Mesendoderm (in vitro differentiated cells): ENCODE measurements around the gene FOXI3.

Experiments
- DNase-seq: peaks from one replicate; pipeline ENCODE4 v3.0.0; 2013
- H2AK5ac ChIP-seq: 2 replicates; pipeline ENCODE4 v1.6.1; 2013; ENCODE audit warnings: low read length, inconsistent platforms
- H2BK120ac ChIP-seq: 2 replicates; pipeline ENCODE4 v1.6.1; 2013; ENCODE audit warnings: low read depth, mild to moderate bottlenecking, low read length, moderate library complexity, mixed read lengths
- H2BK15ac ChIP-seq: replicated peaks from 2 replicates; pipeline ENCODE4 v1.6.1; 2013; ENCODE audit warnings: low read depth, mild to moderate bottlenecking, moderate library complexity
- H2BK5ac ChIP-seq: 2 replicates; pipeline ENCODE4 v1.6.1; 2013; ENCODE audit warnings: low read length, inconsistent platforms
- H3K18ac ChIP-seq: 2 replicates; pipeline ENCODE4 v1.6.1; 2013; ENCODE audit warnings: mild to moderate bottlenecking, low read length, mixed read lengths
- H3K23ac ChIP-seq: one replicate; pipeline ENCODE4 v1.6.1; 2013; ENCODE audit warnings: low read length
- H3K27ac ChIP-seq: 2 replicates; pipeline ENCODE4 v1.5.1; 2013; ENCODE audit warnings: low read depth, mild to moderate bottlenecking, inconsistent platforms, low read length, moderate library complexity
- H3K27me3 ChIP-seq: 2 replicates; pipeline ENCODE4 v1.6.1; 2013; ENCODE audit warnings: low read length, control low read depth, mild to moderate bottlenecking, inconsistent platforms; ENCODE audit not compliant: insufficient read depth, poor library complexity
- H3K36me3 ChIP-seq: 2 replicates; pipeline ENCODE4 v1.6.1; 2013; ENCODE audit warnings: low read length, inconsistent platforms; ENCODE audit not compliant: control insufficient read depth, insufficient read depth
- H3K4ac ChIP-seq: one replicate; pipeline ENCODE4 v1.6.1; 2013; ENCODE audit warnings: low read depth, mild to moderate bottlenecking, low read length, moderate library complexity
- H3K4me1 ChIP-seq: 2 replicates; pipeline ENCODE4 v1.6.1; 2013; ENCODE audit warnings: low read depth, low read length, inconsistent platforms; ENCODE audit not compliant: control insufficient read depth
- H3K4me2 ChIP-seq: 2 replicates; pipeline ENCODE4 v1.6.1; 2013; ENCODE audit warnings: low read length
- H3K4me3 ChIP-seq: 2 replicates; pipeline ENCODE4 v1.5.1; 2013; ENCODE audit warnings: mild to moderate bottlenecking, low read length
- H3K56ac ChIP-seq: one replicate; pipeline ENCODE4 v1.6.1; 2013; ENCODE audit warnings: low read length
- H3K79me1 ChIP-seq: 2 replicates; pipeline ENCODE4 v1.6.1; 2013; ENCODE audit warnings: low read length, inconsistent platforms
- H3K79me2 ChIP-seq: 2 replicates; pipeline ENCODE4 v1.6.1; 2013; ENCODE audit warnings: mild to moderate bottlenecking, low read length; ENCODE audit not compliant: control insufficient read depth, insufficient read depth
- H3K9ac ChIP-seq: 2 replicates; pipeline ENCODE4 v1.6.1; 2013; ENCODE audit warnings: low read length, inconsistent platforms
- H4K5ac ChIP-seq: one replicate; pipeline ENCODE4 v1.6.1; 2013; ENCODE audit warnings: low read length
- H4K8ac ChIP-seq: one replicate; pipeline ENCODE4 v1.6.1; 2013; ENCODE audit warnings: low read depth, mild to moderate bottlenecking, control low read depth, low read length, moderate library complexity
- WGBS: extraction: QIAGEN DNeasy Blood & Tissue Kit; methylation state at CpG from one replicate; pipeline ENCODE4 v1.1.7; 2013; ENCODE audit warnings: low lambda C conversion rate, missing lambda C conversion rate; ENCODE audit not compliant: insufficient coverage; ENCODE audit errors: extremely low coverage; 5-methylcytosine and 5-hydroxymethylcytosine counted together

FOXI3 gene

DNA sequence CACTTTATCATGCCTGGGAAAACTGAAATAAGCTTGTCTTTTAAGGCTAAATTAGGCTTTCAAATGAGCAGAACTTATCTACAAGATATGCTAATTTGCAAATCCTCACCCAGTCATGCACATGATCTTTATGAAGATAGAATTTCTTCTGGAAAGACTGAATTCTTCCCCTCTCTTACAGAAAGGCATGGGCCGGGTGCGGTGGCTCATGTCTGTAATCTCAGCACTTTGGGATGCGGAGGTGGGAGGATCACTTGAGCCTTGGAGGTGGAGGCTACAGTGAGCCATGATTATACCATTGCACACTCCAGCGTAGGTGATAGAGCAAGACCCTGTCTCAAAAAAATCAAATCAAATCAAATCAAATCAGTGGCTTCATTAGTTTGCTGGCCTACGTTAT is 11.7 kb upstream of the FOXI3 start:
- Histone ChIP-seq H3K4ac (no peak overlapping the region), H4K8ac (no peak overlapping the region), H3K4me1 (no peaks in the 10 kb centered on the region), H3K27ac (no peak overlapping the region), H3K23ac (no peak overlapping the region), H2BK15ac (no peak overlapping the region), H2BK120ac (no peak overlapping the region), H3K79me1 (no peaks in the 10 kb centered on the region), H3K9ac (no peak overlapping the region), H2AK5ac (no peak overlapping the region), H3K27me3 (no peaks in the 10 kb centered on the region), H3K79me2 (no peaks in the 10 kb centered on the region), H3K36me3 (no peaks in the 10 kb centered on the region), H4K5ac (no peak overlapping the region), H3K4me2 (no peak overlapping the region), H3K18ac (no peak overlapping the region), H3K56ac (no peak overlapping the region), H2BK5ac (no peak overlapping the region), H3K4me3 (no peak overlapping the region)
- no peak for DNase-seq
- WGBS, result no CpG with 5 or more reads among the region's 5 CpGs

DNA sequence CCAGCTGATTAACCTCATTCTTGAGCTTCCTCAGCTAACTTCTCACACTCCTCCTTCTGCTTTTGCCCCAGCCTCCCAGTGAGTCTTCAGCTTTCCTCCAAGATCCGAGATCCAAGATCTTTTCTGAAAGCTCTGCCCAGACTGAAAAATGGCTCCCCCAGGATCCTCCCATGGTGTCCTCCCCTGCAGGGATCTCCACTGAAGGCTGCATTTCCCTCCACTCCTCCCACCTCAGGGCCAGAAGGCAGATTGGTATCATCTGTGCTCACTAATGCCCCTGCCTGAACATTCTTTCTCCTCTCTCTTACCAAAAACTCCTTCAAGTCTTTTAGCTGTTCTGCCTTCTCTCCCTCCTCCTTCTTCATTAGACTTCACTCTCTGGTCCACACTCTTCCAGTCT is 6.1 kb upstream of the FOXI3 start:
- peak; percentile 82 for DNase-seq
- Histone ChIP-seq H3K27ac (peak overlapping the region; percentile 63), H2AK5ac (peak overlapping the region; percentile 62), H2BK120ac (peak overlapping the region; percentile 83), H4K8ac (no peak overlapping the region), H2BK5ac (peak overlapping the region; percentile 77), H3K9ac (peak overlapping the region; percentile 18), H3K36me3 (no peaks in the 10 kb centered on the region), H3K79me1 (no peaks in the 10 kb centered on the region), H3K23ac (no peak overlapping the region), H3K79me2 (no peaks in the 10 kb centered on the region), H3K4me2 (no peak overlapping the region), H4K5ac (peak overlapping the region; percentile 49), H3K18ac (peak overlapping the region; percentile 51), H3K4ac (peak overlapping the region; percentile 68), H3K4me1 (peaks cover 9% of the 10 kb centered on the region), H3K27me3 (no peaks in the 10 kb centered on the region), H2BK15ac (no peak overlapping the region), H3K56ac (peak overlapping the region; percentile 76), H3K4me3 (no peak overlapping the region)
- no CpG with 5 or more reads among the region's 1 CpG for WGBS

DNA sequence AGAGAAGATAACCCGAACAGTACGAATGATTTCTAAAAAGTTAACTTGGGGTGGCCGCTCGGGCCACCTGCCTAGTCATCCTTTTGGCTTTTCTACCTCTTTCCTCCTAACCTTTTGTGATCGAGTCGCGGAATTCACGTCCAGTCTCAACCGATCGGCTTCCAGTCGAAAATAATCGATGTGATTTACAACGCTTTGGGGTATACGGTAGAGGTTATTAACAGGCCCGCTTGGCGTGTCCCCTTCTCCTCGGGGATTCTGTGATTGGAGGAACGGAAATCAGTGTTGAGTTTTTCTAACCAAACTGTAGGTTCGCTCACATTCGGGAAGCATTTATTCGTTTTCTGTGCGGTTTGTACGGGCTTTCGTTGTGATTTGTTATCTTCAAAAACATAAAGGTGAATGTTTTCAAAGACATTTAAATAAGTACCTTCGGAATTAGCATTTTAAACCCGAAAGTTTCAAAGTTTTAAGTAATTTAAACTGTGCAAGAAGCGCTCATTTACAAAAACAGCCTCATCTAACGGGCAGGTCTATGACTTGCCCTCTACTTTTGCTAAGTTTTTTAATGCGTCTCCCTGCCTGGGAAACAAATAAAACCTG is 588 bp upstream of the FOXI3 start:
- Histone ChIP-seq H3K18ac (peak overlapping the region; percentile 73), H3K4me3 (peak overlapping the region; percentile 50), H3K79me1 (no peaks in the 10 kb centered on the region), H3K23ac (no peak overlapping the region), H3K36me3 (no peaks in the 10 kb centered on the region), H2BK120ac (no peak overlapping the region), H2BK15ac (no peak overlapping the region), H3K79me2 (peaks cover 16% of the 10 kb centered on the region), H3K56ac (peak overlapping the region; percentile 42), H3K9ac (peak overlapping the region; percentile 32), H4K8ac (no peak overlapping the region), H3K27ac (no peak overlapping the region), H3K4ac (no peak overlapping the region), H2AK5ac (no peak overlapping the region), H3K27me3 (peaks cover 2% of the 10 kb centered on the region), H3K4me2 (peak overlapping the region; percentile 45), H4K5ac (no peak overlapping the region), H3K4me1 (peaks cover 2% of the 10 kb centered on the region), H2BK5ac (no peak overlapping the region)
- WGBS, result no CpG with 5 or more reads among the region's 29 CpGs
- DNase-seq, result peak; percentile 52

DNA sequence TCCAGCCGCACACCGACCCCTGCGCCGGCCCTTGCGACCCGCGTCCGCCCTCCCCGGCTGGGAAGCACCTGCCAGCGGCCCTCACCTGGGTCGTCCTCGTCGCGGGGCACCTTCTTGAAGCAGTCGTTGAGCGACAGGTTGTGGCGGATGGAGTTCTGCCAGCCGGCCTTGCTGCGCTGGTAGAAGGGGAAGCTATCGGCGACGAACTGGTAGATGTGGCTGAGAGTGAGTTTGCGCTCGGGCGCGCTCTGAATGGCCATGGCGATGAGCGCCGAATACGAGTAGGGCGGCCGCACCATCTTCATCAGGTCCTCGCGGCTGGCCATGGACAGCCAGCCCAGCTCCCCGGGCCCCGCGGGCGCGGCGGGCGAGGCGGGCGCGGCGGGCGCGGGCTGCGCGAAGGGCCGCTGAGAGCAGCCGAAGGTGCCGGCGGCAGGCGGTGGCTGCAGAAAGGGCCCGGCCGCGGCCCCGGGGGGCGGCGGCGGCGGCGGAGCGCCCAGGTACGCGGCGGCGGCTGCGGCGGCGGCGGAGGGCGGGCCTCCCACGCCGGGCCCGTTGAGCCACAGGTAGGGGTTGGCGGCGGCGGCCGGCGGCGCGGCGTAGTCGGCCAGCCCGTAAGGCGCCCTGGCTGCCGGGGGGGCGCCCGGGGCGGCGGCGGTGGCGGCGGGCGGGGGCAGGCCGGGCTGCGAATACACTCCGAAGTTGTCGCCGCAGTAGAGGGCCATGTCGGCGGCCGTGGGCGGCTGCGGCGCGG is 505 bp downstream of the FOXI3 start:
- H3K79me1 ChIP-seq, result no peaks in the 10 kb centered on the region
- DNase-seq, result peak; percentile 47
- no peak overlapping the region for H2BK15ac ChIP-seq
- no peak overlapping the region for H3K27ac ChIP-seq
- peak overlapping the region; percentile 95 for H3K4ac ChIP-seq
- peak overlapping the region; percentile 80 for H3K56ac ChIP-seq
- H4K5ac ChIP-seq, result no peak overlapping the region
- H3K18ac ChIP-seq, result peak overlapping the region; percentile 76
- peaks cover 16% of the 10 kb centered on the region for H3K79me2 ChIP-seq
- H2BK120ac ChIP-seq, result peak overlapping the region; percentile 97
- H3K4me3 ChIP-seq, result peak overlapping the region; percentile 45
- H2AK5ac ChIP-seq, result no peak overlapping the region
- no CpG with 5 or more reads among the region's 108 CpGs for WGBS
- peaks cover 2% of the 10 kb centered on the region for H3K4me1 ChIP-seq
- no peak overlapping the region for H2BK5ac ChIP-seq
- H3K23ac ChIP-seq, result peak overlapping the region; percentile 16
- no peak overlapping the region for H4K8ac ChIP-seq
- peaks cover 2% of the 10 kb centered on the region for H3K27me3 ChIP-seq
- no peaks in the 10 kb centered on the region for H3K36me3 ChIP-seq
- H3K9ac ChIP-seq, result peak overlapping the region; percentile 68
- peak overlapping the region; percentile 55 for H3K4me2 ChIP-seq

DNA sequence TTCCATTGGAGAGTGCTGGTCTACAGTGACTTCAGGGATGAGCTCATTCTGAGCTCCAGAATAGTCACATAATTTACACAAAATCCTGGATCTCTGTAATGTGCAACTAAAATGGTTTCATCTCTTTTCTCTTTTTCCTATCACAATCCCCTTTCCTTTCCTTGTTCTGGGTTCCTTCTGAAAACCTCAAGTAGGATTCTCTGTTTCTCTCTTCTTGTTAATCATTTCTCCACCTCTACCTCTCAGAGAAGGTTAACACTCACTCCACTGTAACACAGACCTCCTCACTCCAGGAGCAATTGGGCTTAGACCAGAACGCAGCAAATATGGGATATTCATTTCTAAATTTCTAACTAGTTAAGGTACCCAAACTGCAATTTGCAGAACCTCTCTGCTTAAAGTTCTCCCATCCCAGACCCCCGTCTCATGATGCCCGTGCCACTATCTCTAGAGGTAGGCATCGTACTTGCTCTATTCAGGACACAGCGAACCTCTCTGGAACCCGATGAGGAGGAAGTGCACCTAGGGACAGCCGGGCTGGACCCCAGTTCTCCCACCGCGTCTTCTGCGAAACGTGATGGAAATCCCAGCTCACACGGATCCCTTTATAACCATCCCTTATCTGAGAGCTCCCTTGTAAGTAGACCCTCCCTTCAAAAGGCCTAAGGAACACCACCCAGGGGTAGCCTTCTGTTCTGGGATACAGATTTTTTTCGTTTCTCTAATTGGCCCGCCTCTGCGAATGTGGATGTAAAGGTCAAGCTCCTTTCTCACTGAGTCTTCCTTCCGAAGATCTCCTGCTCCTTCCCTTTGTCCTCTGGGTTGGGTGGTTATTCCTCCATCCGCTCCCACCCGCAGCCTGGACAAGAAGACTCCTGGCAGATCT is 1.3 kb downstream of the FOXI3 start:
- H3K9ac ChIP-seq, result peak overlapping the region; percentile 68
- no peak overlapping the region for H3K27ac ChIP-seq
- H3K4me3 ChIP-seq, result peak overlapping the region; percentile 45
- H3K4ac ChIP-seq, result no peak overlapping the region
- H2BK5ac ChIP-seq, result no peak overlapping the region
- H3K27me3 ChIP-seq, result peaks cover 2% of the 10 kb centered on the region
- WGBS, result no CpG with 5 or more reads among the region's 18 CpGs
- H3K18ac ChIP-seq, result peak overlapping the region; percentile 11
- H3K23ac ChIP-seq, result peak overlapping the region; percentile 16
- peaks cover 16% of the 10 kb centered on the region for H3K79me2 ChIP-seq
- H3K36me3 ChIP-seq, result no peaks in the 10 kb centered on the region
- H3K79me1 ChIP-seq, result no peaks in the 10 kb centered on the region
- H3K4me2 ChIP-seq, result peak overlapping the region; percentile 55
- H3K56ac ChIP-seq, result peak overlapping the region; percentile 80
- peak; percentile 28 for DNase-seq
- H2AK5ac ChIP-seq, result no peak overlapping the region
- no peak overlapping the region for H2BK15ac ChIP-seq
- no peak overlapping the region for H2BK120ac ChIP-seq
- H4K5ac ChIP-seq, result no peak overlapping the region
- H3K4me1 ChIP-seq, result peaks cover 2% of the 10 kb centered on the region
- H4K8ac ChIP-seq, result no peak overlapping the region
